ENCODE data around the gene KDM1B. TPM values are rescaled to one million over a fixed set of nuclear protein-coding genes. Genes with fewer than 3 reads are reported as not detected.

Gene KDM1B
- total and polyA plus RNA-seq, 9 of the 15 experiments (the other 6 are each of a cell fraction or from before 2014, with no cell fraction given) = 1.4 to 58.9 (median 36.3) TPM

DNA sequence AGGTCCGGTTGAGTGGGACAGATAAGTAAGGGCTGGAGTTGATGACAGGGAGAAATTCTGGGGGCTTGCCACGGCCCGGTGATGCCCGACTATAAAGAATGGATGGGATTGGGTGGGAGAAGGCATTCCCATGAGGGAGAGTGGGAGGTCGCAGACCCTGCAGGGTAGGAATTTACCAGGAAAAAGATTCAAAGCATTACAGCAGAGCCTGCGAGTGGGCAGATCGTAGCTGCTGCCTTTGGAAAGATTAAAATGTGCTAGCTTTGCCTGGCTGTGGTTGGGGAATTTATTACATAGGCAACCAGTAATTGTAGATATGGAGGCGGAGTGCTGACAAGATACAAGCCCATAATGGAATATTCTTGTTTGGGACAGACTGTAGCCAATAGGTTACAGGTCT is 49.5 kb downstream of the KDM1B start:
- Histone ChIP-seq H3K27ac (ENCODE audit: extremely low read depth, low read depth, low read length) (no peak overlapping the region), H3K36me3 (ENCODE audit: control insufficient read depth, insufficient read depth, low read length) (peaks cover 57% of the 10 kb centered on the region), H3K9ac (ENCODE audit: insufficient read depth in 1 of 2, low read depth in 2 of 2, low read length in 2 of 2) (no peak overlapping the region), H2AFZ (ENCODE audit: low read depth, low read length) (no peak overlapping the region), H3K4me3 (no peak overlapping the region), H3K79me2 (ENCODE audit: control insufficient read depth, insufficient read depth, low read length) (no peaks in the 10 kb centered on the region), H3K9me3 (replicated peaks; ENCODE audit: control insufficient read depth, insufficient read depth, low read depth, low read length) (no peaks in the 10 kb centered on the region), H3K4me2 (ENCODE audit: insufficient read depth, low read length) (no peak overlapping the region), H4K20me1 (replicated peaks; ENCODE audit: control insufficient read depth, insufficient read depth, low read length) (no peaks in the 10 kb centered on the region), H3K27me3 (ENCODE audit: control insufficient read depth in 2 of 2, insufficient read depth in 2 of 2, low read length in 2 of 2) (no peaks in the 10 kb centered on the region), H3K4me1 (replicated peaks in 1 of 2; ENCODE audit: control insufficient read depth in 2 of 2, insufficient read depth in 2 of 2, low read length in 2 of 2) (no peaks in the 10 kb centered on the region), H3K9me1 (ENCODE audit: control insufficient read depth, insufficient read depth, low read length) (no peaks in the 10 kb centered on the region)
- DNase-seq (ENCODE audit: extremely low read depth in 1 of 4, low spot score in 3 of 4) (no peak), ATAC-seq (no peak), FAIRE-seq (no peak)
- intact Hi-C loops (cut with micrococcal nuclease) (no loop called here), in situ Hi-C loops (cut with MboI) (no loop called here)
- ChIA-PET CTCF (ENCODE audit: low intra/inter-chr PET ratio) (no interaction called here), POLR2A (no interaction called here)
- WGBS (ENCODE audit: insufficient coverage, low coverage, missing lambda C conversion rate) = 91% methylated on average over 8 of the region's 8 CpGs
- no TSS peak for BruUV-seq (replicated peaks)
- no peak for TF ChIP-seq ARID1B (IDR thresholded peaks at IDR 0.05)
- TF ChIP-seq MAFG (tag; conservative IDR thresholded peaks at IDR 0.05) = no peak
- TF ChIP-seq, protein P1, sequence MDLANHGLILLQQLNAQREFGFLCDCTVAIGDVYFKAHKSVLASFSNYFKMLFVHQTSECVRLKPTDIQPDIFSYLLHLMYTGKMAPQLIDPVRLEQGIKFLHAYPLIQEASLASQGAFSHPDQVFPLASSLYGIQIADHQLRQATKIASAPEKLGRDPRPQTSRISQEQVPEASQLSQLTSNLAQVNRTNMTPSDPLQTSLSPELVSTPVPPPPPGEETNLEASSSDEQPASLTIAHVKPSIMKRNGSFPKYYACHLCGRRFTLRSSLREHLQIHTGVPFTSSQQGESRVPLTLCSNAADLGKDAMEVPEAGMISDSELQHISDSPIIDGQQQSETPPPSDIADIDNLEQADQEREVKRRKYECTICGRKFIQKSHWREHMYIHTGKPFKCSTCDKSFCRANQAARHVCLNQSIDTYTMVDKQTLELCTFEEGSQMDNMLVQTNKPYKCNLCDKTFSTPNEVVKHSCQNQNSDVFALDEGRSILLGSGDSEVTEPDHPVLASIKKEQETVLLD (IDR thresholded peaks at IDR 0.05) = no peak
- TF ChIP-seq RNF2 (IDR thresholded peaks at IDR 0.05) = no peak
- TF ChIP-seq CBFA2T2 (conservative IDR thresholded peaks at IDR 0.05) = no peak
- no peak for TF ChIP-seq ZNF3 (CRISPR knock-in tag; IDR thresholded peaks at IDR 0.05)
- no peak for TF ChIP-seq GABPB2 (CRISPR knock-in tag; conservative IDR thresholded peaks at IDR 0.05)
- TF ChIP-seq, protein P2, sequence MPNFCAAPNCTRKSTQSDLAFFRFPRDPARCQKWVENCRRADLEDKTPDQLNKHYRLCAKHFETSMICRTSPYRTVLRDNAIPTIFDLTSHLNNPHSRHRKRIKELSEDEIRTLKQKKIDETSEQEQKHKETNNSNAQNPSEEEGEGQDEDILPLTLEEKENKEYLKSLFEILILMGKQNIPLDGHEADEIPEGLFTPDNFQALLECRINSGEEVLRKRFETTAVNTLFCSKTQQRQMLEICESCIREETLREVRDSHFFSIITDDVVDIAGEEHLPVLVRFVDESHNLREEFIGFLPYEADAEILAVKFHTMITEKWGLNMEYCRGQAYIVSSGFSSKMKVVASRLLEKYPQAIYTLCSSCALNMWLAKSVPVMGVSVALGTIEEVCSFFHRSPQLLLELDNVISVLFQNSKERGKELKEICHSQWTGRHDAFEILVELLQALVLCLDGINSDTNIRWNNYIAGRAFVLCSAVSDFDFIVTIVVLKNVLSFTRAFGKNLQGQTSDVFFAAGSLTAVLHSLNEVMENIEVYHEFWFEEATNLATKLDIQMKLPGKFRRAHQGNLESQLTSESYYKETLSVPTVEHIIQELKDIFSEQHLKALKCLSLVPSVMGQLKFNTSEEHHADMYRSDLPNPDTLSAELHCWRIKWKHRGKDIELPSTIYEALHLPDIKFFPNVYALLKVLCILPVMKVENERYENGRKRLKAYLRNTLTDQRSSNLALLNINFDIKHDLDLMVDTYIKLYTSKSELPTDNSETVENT (CRISPR knock-in tag; IDR thresholded peaks at IDR 0.05) = no peak
- no peak for TF ChIP-seq BDP1 (IDR thresholded peaks at IDR 0.05; ENCODE audit: insufficient read depth, insufficient read length)
- no peak for TF ChIP-seq RBM22 (IDR thresholded peaks at IDR 0.05; ENCODE audit: low read depth, low read length, poor library complexity, severe bottlenecking)
- TF ChIP-seq NFE2L1 (tag; IDR thresholded peaks at IDR 0.05; ENCODE audit: borderline replicate concordance, low read depth) = no peak
- TF ChIP-seq ZNF174 (CRISPR knock-in tag; IDR thresholded peaks at IDR 0.05) = no peak
- TF ChIP-seq MCM5 (IDR thresholded peaks at IDR 0.05; ENCODE audit: low read depth) = no peak
- TF ChIP-seq, protein P3, sequence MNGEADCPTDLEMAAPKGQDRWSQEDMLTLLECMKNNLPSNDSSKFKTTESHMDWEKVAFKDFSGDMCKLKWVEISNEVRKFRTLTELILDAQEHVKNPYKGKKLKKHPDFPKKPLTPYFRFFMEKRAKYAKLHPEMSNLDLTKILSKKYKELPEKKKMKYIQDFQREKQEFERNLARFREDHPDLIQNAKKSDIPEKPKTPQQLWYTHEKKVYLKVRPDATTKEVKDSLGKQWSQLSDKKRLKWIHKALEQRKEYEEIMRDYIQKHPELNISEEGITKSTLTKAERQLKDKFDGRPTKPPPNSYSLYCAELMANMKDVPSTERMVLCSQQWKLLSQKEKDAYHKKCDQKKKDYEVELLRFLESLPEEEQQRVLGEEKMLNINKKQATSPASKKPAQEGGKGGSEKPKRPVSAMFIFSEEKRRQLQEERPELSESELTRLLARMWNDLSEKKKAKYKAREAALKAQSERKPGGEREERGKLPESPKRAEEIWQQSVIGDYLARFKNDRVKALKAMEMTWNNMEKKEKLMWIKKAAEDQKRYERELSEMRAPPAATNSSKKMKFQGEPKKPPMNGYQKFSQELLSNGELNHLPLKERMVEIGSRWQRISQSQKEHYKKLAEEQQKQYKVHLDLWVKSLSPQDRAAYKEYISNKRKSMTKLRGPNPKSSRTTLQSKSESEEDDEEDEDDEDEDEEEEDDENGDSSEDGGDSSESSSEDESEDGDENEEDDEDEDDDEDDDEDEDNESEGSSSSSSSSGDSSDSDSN (IDR thresholded peaks at IDR 0.05; ENCODE audit: borderline replicate concordance in 1 of 2, low read depth in 2 of 2, low read length in 2 of 2) = no peak

Measured in K562 (cell line).